ENCODE data around the gene ABHD5.

- TF ChIP-seq CEBPB (IDR thresholded peaks at IDR 0.05), result no peak
- no peak for TF ChIP-seq EGR1 (IDR thresholded peaks at IDR 0.05)
- no peak for TF ChIP-seq CREB1 (IDR thresholded peaks at IDR 0.05; ENCODE audit: low read depth)
- no peak for TF ChIP-seq USF1 (IDR thresholded peaks at IDR 0.05)
- TF ChIP-seq REST (IDR thresholded peaks at IDR 0.05; ENCODE audit: low read depth), result no peak
- no peak for TF ChIP-seq EP300 (IDR thresholded peaks at IDR 0.05; ENCODE audit: borderline replicate concordance)
- TF ChIP-seq MAX (IDR thresholded peaks at IDR 0.05), result no peak
- no peak for TF ChIP-seq NFIC (IDR thresholded peaks at IDR 0.05)
- TF ChIP-seq ZBTB7A (IDR thresholded peaks at IDR 0.05; ENCODE audit: low read depth), result no peak
- no peak for TF ChIP-seq TAF1 (IDR thresholded peaks at IDR 0.05; ENCODE audit: low read depth)
- no peak for TF ChIP-seq TEAD4 (IDR thresholded peaks at IDR 0.05)
- TF ChIP-seq YY1 (IDR thresholded peaks at IDR 0.05; ENCODE audit: low read depth), result no peak
- TF ChIP-seq RAD21 (IDR thresholded peaks at IDR 0.05; ENCODE audit: low read depth), result no peak
- TF ChIP-seq FOXM1 (IDR thresholded peaks at IDR 0.05; ENCODE audit: borderline replicate concordance, low read depth), result no peak
These were observed 46.3 kb upstream of the ABHD5 start for GRCh38 chr3:43644443-43644842.
